OCI-LY3 (cell line): ENCODE measurements around the gene USH2A.

ENCODE experiments used
- CTCF ChIP-seq: fragments of 200-600, 300-600 bp; sonication (generic); IDR thresholded peaks from 2 replicates; pipeline ENCODE4 v1.5.1; 2014; ENCODE audit warnings: antibody characterized with exemption, low read length, low read depth
- EZH2phosphoT487 ChIP-seq: fragments of 200-600 bp; shearing (Covaris generic); IDR thresholded peaks from 2 replicates; pipeline ENCODE4 v1.6.1; 2018; ENCODE audit warnings: antibody characterized with exemption, mixed run types, low read depth

- no peak for TF ChIP-seq CTCF
- no peak for TF ChIP-seq EZH2phosphoT487
Observed at GRCh38 chr1:216389774-216390173, 33.5 kb downstream of the USH2A start.
